Dendritic cell treated with granulocyte-macrophage colony-stimulating factor and Interleukin-4, amounts not matched to agents 40 ng/mL and 50 ng/mL, for 4 days (primary cell): Measurements from ENCODE around the gene COL4A1.
A peak's percentile ranks its signal among the peaks of the same experiment; 100 is the strongest.

Source experiments
- H3K27ac Mint-ChIP-seq: one replicate; pipeline ENCODE4 v1.8.0; 2022; ENCODE audit warnings: mild to moderate bottlenecking, mixed read lengths
- H3K27me3 Mint-ChIP-seq: one replicate; pipeline ENCODE4 v1.8.0; 2022; ENCODE audit warnings: mild to moderate bottlenecking, mixed read lengths
- H3K36me3 Mint-ChIP-seq: one replicate; pipeline ENCODE4 v1.8.0; 2022; ENCODE audit warnings: low read depth, mixed read lengths
- H3K4me1 Mint-ChIP-seq: one replicate; pipeline ENCODE4 v1.8.0; 2022; ENCODE audit warnings: low read depth, mixed read lengths
- H3K4me3 Mint-ChIP-seq: one replicate; pipeline ENCODE4 v1.8.0; 2022; ENCODE audit warnings: mild to moderate bottlenecking, moderate library complexity, mixed read lengths
- H3K9me3 Mint-ChIP-seq: one replicate; pipeline ENCODE4 v1.8.0; 2022; ENCODE audit warnings: mixed read lengths
- intact Hi-C: fragments of 100-400 bp; cut with micrococcal nuclease; formaldehyde crosslinking; loops from one replicate; pipeline ENCODE4 v1.15.0; 2022

Gene COL4A1

GRCh38 chr13:110126391-110126961 lies 180.5 kb downstream of the COL4A1 start:
- peaks cover 12% of the 10 kb centered on the region for H3K4me1 Mint-ChIP-seq
- intact Hi-C loops: no loop called here
- H3K36me3 Mint-ChIP-seq: no peaks in the 10 kb centered on the region
- H3K27me3 Mint-ChIP-seq: peaks cover 37% of the 10 kb centered on the region
- no peak overlapping the region for H3K4me3 Mint-ChIP-seq
- H3K9me3 Mint-ChIP-seq: no peaks in the 10 kb centered on the region
- H3K27ac Mint-ChIP-seq: no peak overlapping the region

GRCh38 chr13:110125613-110126272 lies 181.2 kb downstream of the COL4A1 start:
- Mint-ChIP-seq H3K27ac (no peak overlapping the region), H3K4me3 (no peak overlapping the region), H3K36me3 (no peaks in the 10 kb centered on the region), H3K4me1 (peaks cover 12% of the 10 kb centered on the region), H3K9me3 (no peaks in the 10 kb centered on the region), H3K27me3 (peaks cover 39% of the 10 kb centered on the region)
- intact Hi-C loops: no loop called here

- H3K36me3 Mint-ChIP-seq: no peaks in the 10 kb centered on the region
- peaks cover 43% of the 10 kb centered on the region for H3K27me3 Mint-ChIP-seq
- intact Hi-C loops: no loop called here
- H3K4me1 Mint-ChIP-seq: peaks cover 12% of the 10 kb centered on the region
- H3K4me3 Mint-ChIP-seq: no peak overlapping the region
- H3K27ac Mint-ChIP-seq: no peak overlapping the region
- H3K9me3 Mint-ChIP-seq: no peaks in the 10 kb centered on the region
Observed at GRCh38 chr13:110125157-110125556, 181.8 kb downstream of the COL4A1 start.

DNA sequence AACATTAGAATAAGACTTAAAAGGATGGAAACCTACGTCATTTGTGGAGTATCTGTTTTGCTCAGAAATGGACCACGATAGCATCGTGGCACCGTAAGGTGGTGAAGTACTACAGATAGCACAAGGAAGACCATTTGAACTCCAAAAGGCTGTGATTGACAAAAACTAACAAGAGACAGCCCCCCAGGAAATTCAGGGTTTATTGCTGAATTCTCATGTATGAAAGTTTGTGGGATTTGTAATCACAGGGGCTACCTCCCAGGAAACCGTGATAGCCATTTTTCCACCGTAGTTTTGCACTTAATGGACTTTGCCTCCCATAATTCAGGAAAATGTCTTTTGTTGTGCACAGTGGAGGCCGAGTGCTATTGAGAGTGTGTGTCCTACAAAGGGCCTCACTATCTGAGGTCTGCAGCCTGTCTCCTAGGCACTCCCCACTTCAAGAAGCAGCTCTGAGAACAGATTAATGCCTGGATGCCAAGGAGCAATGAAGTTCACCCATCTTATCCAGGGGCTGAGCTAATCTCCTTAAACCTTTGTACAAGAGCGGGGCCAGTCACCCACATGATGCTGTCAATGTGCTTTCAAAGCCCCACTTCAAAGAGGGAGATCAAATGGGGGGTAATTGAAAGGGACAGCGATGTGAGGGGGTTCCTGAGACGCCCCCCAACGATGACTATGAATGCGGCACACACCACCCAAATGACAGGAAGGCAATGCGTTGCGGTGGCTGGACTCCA lies 182.6 kb downstream of the COL4A1 start:
- Mint-ChIP-seq H3K4me3 (no peak overlapping the region), H3K4me1 (peaks cover 12% of the 10 kb centered on the region), H3K9me3 (no peaks in the 10 kb centered on the region), H3K27me3 (peaks cover 45% of the 10 kb centered on the region), H3K27ac (no peak overlapping the region), H3K36me3 (no peaks in the 10 kb centered on the region)
- intact Hi-C loops: no loop called here

GRCh38 chr13:110123041-110123809 lies 183.7 kb downstream of the COL4A1 start:
- H3K9me3 Mint-ChIP-seq: no peaks in the 10 kb centered on the region
- H3K4me3 Mint-ChIP-seq: no peak overlapping the region
- H3K36me3 Mint-ChIP-seq: no peaks in the 10 kb centered on the region
- no peak overlapping the region for H3K27ac Mint-ChIP-seq
- peaks cover 12% of the 10 kb centered on the region for H3K4me1 Mint-ChIP-seq
- intact Hi-C loops: no loop called here
- H3K27me3 Mint-ChIP-seq: peaks cover 45% of the 10 kb centered on the region

DNA sequence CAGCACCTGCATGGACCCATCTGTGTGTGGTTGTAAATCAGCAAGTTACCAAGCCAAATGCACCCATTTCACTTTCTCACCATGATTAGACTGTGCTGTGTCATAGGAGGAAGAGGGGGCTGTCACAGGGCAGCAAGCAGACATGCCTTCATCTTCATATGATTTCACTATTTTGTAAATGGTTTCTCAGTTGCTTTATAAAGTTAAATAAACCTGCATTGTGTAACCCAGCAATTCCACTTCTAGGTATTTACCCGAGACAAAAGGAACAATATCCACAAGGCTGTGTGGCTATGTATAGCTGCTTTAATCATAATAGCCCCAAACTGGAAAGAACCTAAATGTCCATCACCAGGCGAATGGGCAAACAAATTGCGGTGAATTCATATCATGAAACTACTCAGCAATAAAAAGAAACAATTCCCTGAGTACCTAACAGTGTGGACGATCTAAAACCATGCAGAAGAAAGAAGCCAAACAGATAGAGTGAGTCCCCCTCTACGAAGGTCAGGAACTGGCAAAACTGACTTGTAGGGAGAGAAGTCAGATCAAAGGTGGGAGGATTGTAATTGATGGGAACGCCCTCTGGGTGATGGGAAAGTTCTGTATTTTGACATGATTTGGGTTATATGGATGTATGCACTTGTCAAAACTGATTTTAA lies 185.4 kb downstream of the COL4A1 start:
- intact Hi-C loops: no loop called here
- Mint-ChIP-seq H3K27ac (no peak overlapping the region), H3K9me3 (no peaks in the 10 kb centered on the region), H3K4me3 (no peak overlapping the region), H3K4me1 (peaks cover 10% of the 10 kb centered on the region), H3K27me3 (peaks cover 46% of the 10 kb centered on the region), H3K36me3 (no peaks in the 10 kb centered on the region)

GRCh38 chr13:110119935-110120905 lies 186.7 kb downstream of the COL4A1 start:
- intact Hi-C loops: loop anchor here (10.0 kb wide), 1 partner anchor 325 kb away; no protein-coding TSS in a partner anchor
- Mint-ChIP-seq H3K27me3 (peaks cover 45% of the 10 kb centered on the region), H3K27ac (no peak overlapping the region)

DNA sequence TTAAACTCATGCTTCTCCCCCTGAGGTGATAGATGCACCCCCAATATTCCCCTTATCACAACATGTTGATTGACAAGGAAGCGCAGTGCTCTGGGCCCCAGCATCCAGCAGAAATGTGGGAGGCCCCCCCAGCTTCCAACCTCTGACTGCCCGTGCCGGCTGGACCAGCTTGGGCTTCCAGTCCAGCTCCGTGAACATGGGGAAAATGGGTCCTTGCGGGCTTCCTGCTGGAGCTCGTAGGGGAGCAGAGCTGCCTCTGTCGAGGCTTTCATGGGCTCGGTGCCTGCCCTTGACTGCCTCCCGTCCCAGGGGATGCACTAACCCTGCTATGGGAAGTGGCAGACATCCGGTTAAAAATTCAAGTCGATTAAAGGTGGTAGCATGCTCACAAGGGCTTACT lies 188.9 kb downstream of the COL4A1 start:
- no peak overlapping the region for H3K4me3 Mint-ChIP-seq
- intact Hi-C loops: loop anchor here (10.0 kb wide), 1 partner anchor 323 kb away; no protein-coding TSS in a partner anchor

More at GRCh38 chr13:110119935-110120905, 186.7 kb downstream of the COL4A1 start:
- peaks cover 11% of the 10 kb centered on the region for H3K4me1 Mint-ChIP-seq
- no peaks in the 10 kb centered on the region for H3K36me3 Mint-ChIP-seq
- H3K4me3 Mint-ChIP-seq: no peak overlapping the region
- H3K9me3 Mint-ChIP-seq: no peaks in the 10 kb centered on the region

DNA sequence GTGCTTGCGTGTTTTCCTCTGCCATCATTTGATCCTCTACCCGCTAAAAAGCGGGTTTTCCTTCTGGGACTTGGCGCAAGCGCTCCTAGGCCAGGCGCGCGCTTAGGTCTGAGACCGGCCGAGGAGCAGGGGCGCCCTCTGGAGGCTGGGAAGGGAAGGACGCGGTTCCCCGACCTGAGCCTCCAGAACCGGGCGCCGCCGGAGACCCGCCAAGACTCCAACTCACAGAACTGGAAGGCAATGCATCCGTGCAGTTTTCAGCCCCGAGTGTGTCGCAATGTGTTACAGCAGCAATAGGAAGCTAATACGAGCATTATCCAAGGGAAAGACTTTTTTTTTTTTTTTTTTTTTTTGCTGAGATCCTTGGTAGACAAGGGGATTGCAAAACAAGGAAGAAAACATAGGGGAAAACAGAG lies 190.9 kb downstream of the COL4A1 start:
- Mint-ChIP-seq H3K9me3 (no peaks in the 10 kb centered on the region), H3K27ac (no peak overlapping the region), H3K4me3 (peak overlapping the region; percentile 50), H3K4me1 (peaks cover 24% of the 10 kb centered on the region), H3K27me3 (peaks cover 33% of the 10 kb centered on the region), H3K36me3 (no peaks in the 10 kb centered on the region)
- intact Hi-C loops: loop anchor here (1.0 to 10.0 kb wide), 2 partner anchors 321 to 1154 kb away; no protein-coding TSS in a partner anchor

More for the DNA sequence above, 188.9 kb downstream of the COL4A1 start:
- Mint-ChIP-seq H3K27me3 (peaks cover 39% of the 10 kb centered on the region), H3K36me3 (no peaks in the 10 kb centered on the region), H3K27ac (peak overlapping the region; percentile 5), H3K4me1 (peaks cover 24% of the 10 kb centered on the region), H3K9me3 (no peaks in the 10 kb centered on the region)

DNA sequence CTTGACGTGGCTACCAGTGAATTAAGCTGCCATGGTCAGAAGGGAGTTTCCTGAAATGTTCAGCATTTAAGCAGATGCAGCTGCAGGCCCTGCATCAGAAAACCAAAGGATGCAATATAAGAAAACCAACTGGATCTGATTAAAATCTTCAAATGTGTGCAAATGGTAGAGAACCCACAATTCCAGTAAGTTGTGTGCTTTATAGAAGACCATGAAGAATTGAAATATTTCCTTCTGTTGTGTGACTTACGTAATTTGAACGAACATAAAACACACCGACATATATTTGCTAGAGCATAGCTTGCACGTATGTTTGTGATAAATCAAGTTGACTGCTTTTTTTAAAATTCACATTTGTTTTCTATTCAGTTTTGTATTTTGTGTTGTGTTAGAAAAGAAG lies 191.4 kb downstream of the COL4A1 start:
- H3K4me1 Mint-ChIP-seq: peaks cover 24% of the 10 kb centered on the region
- H3K36me3 Mint-ChIP-seq: no peaks in the 10 kb centered on the region
- no peaks in the 10 kb centered on the region for H3K9me3 Mint-ChIP-seq
- no peak overlapping the region for H3K27ac Mint-ChIP-seq
- intact Hi-C loops: loop anchor here (10.0 kb wide), 1 partner anchor 321 kb away; no protein-coding TSS in a partner anchor
- peaks cover 30% of the 10 kb centered on the region for H3K27me3 Mint-ChIP-seq
- H3K4me3 Mint-ChIP-seq: no peak overlapping the region

DNA sequence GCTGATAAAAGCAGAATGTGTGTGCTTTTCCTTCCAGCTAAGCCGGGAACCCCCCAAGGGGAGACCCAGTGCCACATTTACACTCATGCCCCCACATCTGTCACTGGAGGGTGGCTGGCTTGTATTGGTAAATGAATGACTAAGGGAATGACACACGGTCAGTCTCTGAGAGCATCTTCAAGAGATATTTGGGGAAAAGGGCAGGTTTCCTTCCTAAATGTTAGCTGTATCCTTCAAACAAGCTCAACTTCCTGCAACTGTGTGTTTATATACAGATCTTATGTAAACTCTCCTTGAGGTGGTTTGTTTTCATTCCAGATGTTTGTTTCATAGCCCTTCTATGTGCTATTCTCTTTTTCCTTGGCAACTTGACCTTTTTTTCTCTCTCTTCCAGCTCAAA lies 192.6 kb downstream of the COL4A1 start:
- H3K27ac Mint-ChIP-seq: no peak overlapping the region
- H3K4me3 Mint-ChIP-seq: no peak overlapping the region
- H3K9me3 Mint-ChIP-seq: no peaks in the 10 kb centered on the region
- peaks cover 25% of the 10 kb centered on the region for H3K27me3 Mint-ChIP-seq
- peaks cover 24% of the 10 kb centered on the region for H3K4me1 Mint-ChIP-seq
- intact Hi-C loops: loop anchor here (10.0 kb wide), 1 partner anchor 320 kb away; no protein-coding TSS in a partner anchor
- H3K36me3 Mint-ChIP-seq: no peaks in the 10 kb centered on the region

- H3K4me3 Mint-ChIP-seq: no peak overlapping the region
- intact Hi-C loops: loop anchor here (10.0 kb wide), 1 partner anchor 319 kb away; no protein-coding TSS in a partner anchor
- peaks cover 24% of the 10 kb centered on the region for H3K4me1 Mint-ChIP-seq
- H3K27me3 Mint-ChIP-seq: peaks cover 25% of the 10 kb centered on the region
- H3K27ac Mint-ChIP-seq: no peak overlapping the region
- H3K36me3 Mint-ChIP-seq: no peaks in the 10 kb centered on the region
- no peaks in the 10 kb centered on the region for H3K9me3 Mint-ChIP-seq
Observed at GRCh38 chr13:110113284-110113764, 193.6 kb downstream of the COL4A1 start.
